ENCODE results near the gene CPS1.

Gene CPS1

GRCh38 chr2:210611466-210611865, 55.1 kb downstream of the CPS1 start:
- no peak for DNase-seq

GRCh38 chr2:210616074-210616473, 59.7 kb downstream of the CPS1 start:
- no peak for DNase-seq

- no peak for DNase-seq
Observed at GRCh38 chr2:210617318-210617717, 60.9 kb downstream of the CPS1 start.

GRCh38 chr2:210617732-210618330, 61.4 kb downstream of the CPS1 start:
- DNase-seq = peak in 1 of 2 donors; percentile 4

- no peak for DNase-seq
Observed at GRCh38 chr2:210620456-210620855, 64.1 kb downstream of the CPS1 start.

GRCh38 chr2:210623506-210623905, 67.1 kb downstream of the CPS1 start:
- DNase-seq = no peak

- DNase-seq = no peak
Observed at GRCh38 chr2:210626849-210627248, 70.5 kb downstream of the CPS1 start.

GRCh38 chr2:210630873-210631560, 74.6 kb downstream of the CPS1 start:
- DNase-seq = no peak

- DNase-seq = no peak
Observed at GRCh38 chr2:210633699-210634098, 77.3 kb downstream of the CPS1 start.

GRCh38 chr2:210635257-210635656, 78.9 kb downstream of the CPS1 start:
- DNase-seq = no peak

- no peak for DNase-seq
Observed at GRCh38 chr2:210642333-210642732, 85.9 kb downstream of the CPS1 start.

GRCh38 chr2:210647151-210647550, 90.8 kb downstream of the CPS1 start:
- no peak for DNase-seq

- DNase-seq = no peak
Observed at GRCh38 chr2:210654091-210654490, 97.7 kb downstream of the CPS1 start.

- no peak for DNase-seq
Observed at GRCh38 chr2:210655229-210655975, 99.0 kb downstream of the CPS1 start.

GRCh38 chr2:210657874-210658273, 101.5 kb downstream of the CPS1 start:
- DNase-seq = no peak

GRCh38 chr2:210660751-210661150, 104.4 kb downstream of the CPS1 start:
- no peak for DNase-seq

GRCh38 chr2:210662560-210662959, 106.2 kb downstream of the CPS1 start:
- DNase-seq = no peak

GRCh38 chr2:210663631-210664089, 107.3 kb downstream of the CPS1 start:
- DNase-seq = no peak

- DNase-seq = no peak
Observed at GRCh38 chr2:210667711-210668110, 111.3 kb downstream of the CPS1 start.

GRCh38 chr2:210671065-210671464, 114.7 kb downstream of the CPS1 start:
- DNase-seq = no peak

- no peak for DNase-seq
Observed at GRCh38 chr2:210673117-210673516, 116.7 kb downstream of the CPS1 start.

GRCh38 chr2:210676067-210676466, 119.7 kb downstream of the CPS1 start:
- DNase-seq = no peak

- DNase-seq = no peak
Observed at GRCh38 chr2:210681491-210681890, 125.1 kb downstream of the CPS1 start.

- DNase-seq = no peak
Observed at GRCh38 chr2:210686401-210686800, 130.0 kb downstream of the CPS1 start.

Data from inflammatory macrophage (primary cell).